ENCODE measurements around the gene MRPL12.
A peak's percentile ranks its signal among the peaks of the same experiment; 100 is the strongest.
"Not testable (repeated sequence)": the region's sequence is repeated elsewhere in the genome, so short reads cannot be mapped to it uniquely, and the experiment has no call there.

Gene MRPL12

DNA sequence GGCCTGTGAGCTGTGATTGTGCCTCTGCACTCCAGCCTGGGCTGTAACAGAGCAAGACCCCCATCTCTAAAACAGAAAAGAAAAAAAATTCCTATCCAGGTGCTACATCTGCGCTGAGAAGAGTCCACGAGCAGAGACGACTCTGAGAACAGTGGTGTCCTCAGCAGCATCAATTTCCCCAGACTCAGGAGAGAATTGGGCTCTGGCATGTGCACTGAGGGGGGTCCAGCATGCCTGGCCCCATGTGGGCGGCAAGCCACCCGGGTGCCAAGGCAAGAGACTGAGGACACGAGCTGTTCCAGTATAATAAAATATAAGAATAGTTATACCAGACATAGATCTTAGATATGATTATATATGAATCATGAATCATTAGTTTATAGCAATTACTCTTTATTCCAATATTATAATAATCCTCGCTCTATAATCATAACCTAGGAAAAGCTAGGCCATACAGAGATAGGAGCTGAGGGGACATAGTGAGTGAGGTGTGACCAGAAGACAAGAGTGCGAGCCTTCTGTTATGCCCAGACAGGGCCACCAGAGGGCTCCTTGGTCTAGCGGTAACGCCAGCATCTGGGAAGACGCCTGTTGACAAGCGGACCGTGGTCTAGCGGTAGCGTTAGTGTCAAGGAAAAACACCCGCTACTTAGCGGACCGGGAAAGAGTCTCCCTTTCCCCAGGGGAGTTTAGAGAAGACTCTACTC is 27.5 kb upstream of the MRPL12 start:
- peaks cover 51% of the 10 kb centered on the region for H3K36me3 ChIP-seq
- H3K9me3 ChIP-seq (ENCODE audit: severe bottlenecking); H3K4me3 ChIP-seq (ENCODE audit: low read depth, low read length); H3K27me3 ChIP-seq (ENCODE audit: insufficient read depth, low read depth, severe bottlenecking): not testable (repeated sequence)
- TF ChIP-seq, protein P1, sequence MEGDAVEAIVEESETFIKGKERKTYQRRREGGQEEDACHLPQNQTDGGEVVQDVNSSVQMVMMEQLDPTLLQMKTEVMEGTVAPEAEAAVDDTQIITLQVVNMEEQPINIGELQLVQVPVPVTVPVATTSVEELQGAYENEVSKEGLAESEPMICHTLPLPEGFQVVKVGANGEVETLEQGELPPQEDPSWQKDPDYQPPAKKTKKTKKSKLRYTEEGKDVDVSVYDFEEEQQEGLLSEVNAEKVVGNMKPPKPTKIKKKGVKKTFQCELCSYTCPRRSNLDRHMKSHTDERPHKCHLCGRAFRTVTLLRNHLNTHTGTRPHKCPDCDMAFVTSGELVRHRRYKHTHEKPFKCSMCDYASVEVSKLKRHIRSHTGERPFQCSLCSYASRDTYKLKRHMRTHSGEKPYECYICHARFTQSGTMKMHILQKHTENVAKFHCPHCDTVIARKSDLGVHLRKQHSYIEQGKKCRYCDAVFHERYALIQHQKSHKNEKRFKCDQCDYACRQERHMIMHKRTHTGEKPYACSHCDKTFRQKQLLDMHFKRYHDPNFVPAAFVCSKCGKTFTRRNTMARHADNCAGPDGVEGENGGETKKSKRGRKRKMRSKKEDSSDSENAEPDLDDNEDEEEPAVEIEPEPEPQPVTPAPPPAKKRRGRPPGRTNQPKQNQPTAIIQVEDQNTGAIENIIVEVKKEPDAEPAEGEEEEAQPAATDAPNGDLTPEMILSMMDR (IDR thresholded peaks at IDR 0.05; ENCODE audit: low read depth, low read length), result peak; percentile 68
- H3K27ac ChIP-seq, result peak overlapping the region; percentile 30; the same call in 1 of the 2 replicates
- peak; percentile 66 for DNase-seq

DNA sequence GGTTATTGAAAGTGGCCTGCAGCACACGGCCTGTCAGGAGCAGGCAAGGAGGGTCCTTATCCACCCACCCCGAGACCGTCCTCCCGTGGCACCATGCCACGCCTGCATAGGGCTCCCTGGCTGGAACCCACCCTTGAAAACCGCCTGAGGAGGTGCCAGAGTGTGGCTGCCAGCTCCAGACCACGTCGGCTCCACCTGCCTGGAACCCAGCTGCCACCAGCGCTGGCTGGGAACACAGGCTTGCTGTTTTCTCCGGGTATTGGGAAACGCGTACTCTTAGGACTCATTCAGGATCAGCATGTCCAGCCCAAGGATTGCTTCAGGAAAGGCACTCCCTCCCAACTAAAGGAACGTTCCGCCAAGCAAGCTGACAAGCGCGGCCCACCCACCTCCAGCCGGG is 26.3 kb upstream of the MRPL12 start:
- H3K27me3 ChIP-seq (ENCODE audit: insufficient read depth, low read depth, severe bottlenecking), result no peaks in the 10 kb centered on the region
- no peaks in the 10 kb centered on the region for H3K9me3 ChIP-seq (ENCODE audit: severe bottlenecking)
- TF ChIP-seq, protein P1 (IDR thresholded peaks at IDR 0.05; ENCODE audit: low read depth, low read length), result no peak
- peaks cover 51% of the 10 kb centered on the region for H3K36me3 ChIP-seq
- H3K4me3 ChIP-seq (ENCODE audit: low read depth, low read length), result no peak overlapping the region
- DNase-seq, result no peak
- H3K27ac ChIP-seq, result no peak overlapping the region

DNA sequence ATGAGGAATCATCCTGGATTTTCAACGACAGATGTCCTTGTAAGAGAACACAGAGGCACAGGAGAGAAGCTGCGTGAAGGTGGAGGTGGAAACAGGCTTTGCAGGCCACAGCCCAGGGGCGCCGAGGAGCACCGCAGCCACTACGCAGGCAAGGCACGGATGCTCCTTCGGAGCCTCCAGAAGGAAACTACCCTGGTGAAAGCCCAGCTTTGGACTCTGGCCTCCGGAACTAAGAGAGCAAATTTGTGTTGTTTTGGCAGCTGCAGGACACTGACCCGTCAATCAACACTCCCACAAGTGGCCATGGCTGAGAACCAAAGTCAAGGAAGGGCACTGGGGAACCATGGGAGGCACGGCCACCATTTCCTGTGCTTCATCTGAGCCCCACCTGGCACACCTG is 23.0 kb upstream of the MRPL12 start:
- Histone ChIP-seq H3K9me3 (ENCODE audit: severe bottlenecking) (no peaks in the 10 kb centered on the region), H3K27me3 (ENCODE audit: insufficient read depth, low read depth, severe bottlenecking) (no peaks in the 10 kb centered on the region), H3K27ac (no peak overlapping the region), H3K36me3 (peaks cover 37% of the 10 kb centered on the region), H3K4me3 (ENCODE audit: low read depth, low read length) (no peak overlapping the region)
- TF ChIP-seq, protein P1 (IDR thresholded peaks at IDR 0.05; ENCODE audit: low read depth, low read length), result no peak
- no peak for DNase-seq

DNA sequence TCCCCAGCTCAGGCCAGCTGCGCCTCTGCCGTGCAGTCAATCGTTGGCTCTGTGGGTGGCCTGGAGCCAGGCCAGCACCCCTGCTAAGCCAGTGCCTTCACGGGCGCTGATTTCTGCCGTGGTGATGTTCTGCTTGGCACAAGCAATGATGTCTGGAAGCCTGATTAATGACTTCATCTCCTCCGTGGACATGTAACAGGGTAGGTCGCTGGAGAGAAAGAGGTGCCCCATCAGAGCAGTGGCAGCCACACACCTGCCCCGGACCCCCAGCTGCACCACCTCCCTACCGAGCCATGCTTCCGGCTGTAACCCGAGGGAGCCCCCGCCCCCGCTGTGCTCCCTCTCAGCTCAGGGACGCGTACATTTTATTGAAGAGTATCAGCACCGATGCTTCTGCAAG is 21.5 kb upstream of the MRPL12 start:
- TF ChIP-seq, protein P1 (IDR thresholded peaks at IDR 0.05; ENCODE audit: low read depth, low read length), result no peak
- no peak for DNase-seq
- H3K4me3 ChIP-seq (ENCODE audit: low read depth, low read length), result no peak overlapping the region
- H3K36me3 ChIP-seq, result peaks cover 46% of the 10 kb centered on the region
- no peaks in the 10 kb centered on the region for H3K9me3 ChIP-seq (ENCODE audit: severe bottlenecking)
- H3K27ac ChIP-seq, result no peak overlapping the region
- no peaks in the 10 kb centered on the region for H3K27me3 ChIP-seq (ENCODE audit: insufficient read depth, low read depth, severe bottlenecking)

DNA sequence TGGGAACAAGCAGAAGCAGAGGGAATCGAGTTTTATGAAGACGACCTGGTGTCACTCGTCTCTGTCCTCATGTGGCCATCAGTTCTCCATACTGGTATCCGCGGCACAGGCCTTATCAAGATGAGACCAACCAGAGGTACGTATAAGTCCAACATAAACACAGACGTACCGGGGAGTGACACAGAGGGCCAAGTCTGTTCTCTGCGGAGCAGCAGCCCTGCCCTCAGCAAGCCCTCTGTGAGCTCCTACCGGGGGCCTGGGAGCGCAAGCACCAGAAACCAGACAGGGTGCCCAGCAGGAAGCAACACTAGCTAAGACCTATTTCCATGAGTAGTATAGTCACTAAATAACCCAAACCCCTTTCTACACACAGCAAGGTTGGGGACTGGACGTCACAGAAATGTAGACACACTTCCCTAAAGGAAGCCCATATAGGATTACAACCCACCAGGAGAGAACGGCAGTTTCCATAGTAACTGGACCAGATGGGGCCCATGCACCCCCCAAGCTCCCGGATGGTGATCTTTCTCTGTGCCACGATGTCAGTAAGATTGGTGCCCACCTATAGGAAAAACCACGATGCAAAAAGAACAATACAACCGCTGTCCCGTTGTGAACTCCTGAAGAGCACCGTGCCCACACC is 20.5 kb upstream of the MRPL12 start:
- peak overlapping the region; percentile 84 for H3K27ac ChIP-seq
- H3K36me3 ChIP-seq, result peaks cover 55% of the 10 kb centered on the region
- H3K9me3 ChIP-seq (ENCODE audit: severe bottlenecking), result no peaks in the 10 kb centered on the region
- no peaks in the 10 kb centered on the region for H3K27me3 ChIP-seq (ENCODE audit: insufficient read depth, low read depth, severe bottlenecking)
- no peak for DNase-seq
- TF ChIP-seq, protein P1 (IDR thresholded peaks at IDR 0.05; ENCODE audit: low read depth, low read length), result no peak
- peak overlapping the region; percentile 97 for H3K4me3 ChIP-seq (ENCODE audit: low read depth, low read length)

All from WERI-Rb-1 (cell line).